Endothelial cell of umbilical vein (primary cell): ENCODE measurements around the gene SLC9A9.

Experiments
- EZH2 ChIP-seq: IDR thresholded peaks from 2 replicates; pipeline ENCODE4 v1.6.1; 2012; ENCODE audit warnings: borderline replicate concordance, low read depth, mild to moderate bottlenecking, moderate library complexity, low read length, inconsistent platforms; ENCODE audit not compliant: severe bottlenecking
- FOS ChIP-seq: IDR thresholded peaks from 2 replicates; pipeline ENCODE4 v1.6.1; 2011; ENCODE audit warnings: mild to moderate bottlenecking, low read length, moderate library complexity, borderline replicate concordance; ENCODE audit not compliant: insufficient read depth
- GATA2 ChIP-seq: IDR thresholded peaks from 2 replicates; pipeline ENCODE4 v1.7.0; 2011; ENCODE audit warnings: low read depth, mild to moderate bottlenecking, moderate library complexity, mixed read lengths, low read length; ENCODE audit not compliant: insufficient read length, insufficient read depth
- JUN ChIP-seq: IDR thresholded peaks from 2 replicates; pipeline ENCODE4 v1.6.1; 2011; ENCODE audit warnings: borderline replicate concordance, low read depth; ENCODE audit not compliant: insufficient read length, insufficient read depth
- MAX ChIP-seq: IDR thresholded peaks from 2 replicates; pipeline ENCODE4 v1.6.1; 2011; ENCODE audit not compliant: insufficient read depth, insufficient read length
- MYC ChIP-seq: IDR thresholded peaks from one replicate; pipeline ENCODE4 v1.6.1; 2011; ENCODE audit warnings: mild to moderate bottlenecking, low read depth, low read length
- POLR2A ChIP-seq: IDR thresholded peaks from 2 replicates; pipeline ENCODE4 v1.6.1; 2012; ENCODE audit warnings: low read depth, mild to moderate bottlenecking, control low read depth, low read length
- POLR2AphosphoS5 ChIP-seq: IDR thresholded peaks from 2 replicates; pipeline ENCODE4 v1.6.1; 2012; ENCODE audit warnings: low read depth, mild to moderate bottlenecking, control low read depth, low read length, moderate library complexity; ENCODE audit not compliant: insufficient read depth
- TF ChIP-seq, protein P1 (sequence below), 2 donors: IDR thresholded peaks; 1 replicate in 1 of 2; 2 replicates in 1 of 2; pipeline ENCODE4 v1.5.1; 2011; ENCODE audit warnings: low read length in 2 of 2, mild to moderate bottlenecking in 2 of 2, moderate library complexity in 2 of 2, control low read depth in 1 of 2, inconsistent platforms in 1 of 2, low read depth in 1 of 2; ENCODE audit not compliant: insufficient read depth in 1 of 2; ENCODE audit errors: extremely low read depth in 1 of 2

DNA sequence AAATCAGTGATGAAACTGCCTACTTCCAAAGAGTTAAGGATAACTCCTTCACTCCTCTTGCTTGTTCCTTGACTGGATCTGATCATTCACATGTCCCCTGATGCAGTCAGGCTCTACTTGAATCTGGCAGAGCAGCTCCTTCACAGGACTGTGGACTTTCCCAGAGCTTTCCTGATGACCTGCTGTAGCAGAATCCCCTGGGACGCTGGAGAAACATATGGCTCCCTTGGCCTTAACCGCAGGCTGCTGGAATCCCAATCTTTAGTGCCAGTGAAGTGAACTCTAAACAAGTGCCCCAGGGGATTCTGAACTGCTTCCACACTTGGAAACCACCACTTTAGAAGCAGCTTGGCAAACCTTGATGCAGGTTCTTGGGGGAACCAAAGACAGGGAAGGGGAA lies 510.9 kb downstream of the SLC9A9 start:
- TF ChIP-seq, protein P1, sequence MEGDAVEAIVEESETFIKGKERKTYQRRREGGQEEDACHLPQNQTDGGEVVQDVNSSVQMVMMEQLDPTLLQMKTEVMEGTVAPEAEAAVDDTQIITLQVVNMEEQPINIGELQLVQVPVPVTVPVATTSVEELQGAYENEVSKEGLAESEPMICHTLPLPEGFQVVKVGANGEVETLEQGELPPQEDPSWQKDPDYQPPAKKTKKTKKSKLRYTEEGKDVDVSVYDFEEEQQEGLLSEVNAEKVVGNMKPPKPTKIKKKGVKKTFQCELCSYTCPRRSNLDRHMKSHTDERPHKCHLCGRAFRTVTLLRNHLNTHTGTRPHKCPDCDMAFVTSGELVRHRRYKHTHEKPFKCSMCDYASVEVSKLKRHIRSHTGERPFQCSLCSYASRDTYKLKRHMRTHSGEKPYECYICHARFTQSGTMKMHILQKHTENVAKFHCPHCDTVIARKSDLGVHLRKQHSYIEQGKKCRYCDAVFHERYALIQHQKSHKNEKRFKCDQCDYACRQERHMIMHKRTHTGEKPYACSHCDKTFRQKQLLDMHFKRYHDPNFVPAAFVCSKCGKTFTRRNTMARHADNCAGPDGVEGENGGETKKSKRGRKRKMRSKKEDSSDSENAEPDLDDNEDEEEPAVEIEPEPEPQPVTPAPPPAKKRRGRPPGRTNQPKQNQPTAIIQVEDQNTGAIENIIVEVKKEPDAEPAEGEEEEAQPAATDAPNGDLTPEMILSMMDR (IDR thresholded peaks at IDR 0.05; ENCODE audit: extremely low read depth in 1 of 2, insufficient read depth in 1 of 2, low read depth in 1 of 2, low read length in 2 of 2), result no peak
- TF ChIP-seq MAX (no peak), POLR2AphosphoS5 (no peak), POLR2A (no peak), EZH2 (no peak), GATA2 (no peak), MYC (no peak), JUN (no peak), FOS (no peak)
